HepG2 (cell line): Measurements from ENCODE around the gene TOMM40L. TPM values are rescaled to one million over a fixed set of nuclear protein-coding genes. Genes with fewer than 3 reads are reported as not detected.

Experiments used
- ASH2L ChIP-seq: fragments of 300-600, 200-600 bp; sonication (generic); IDR thresholded peaks from 2 replicates; pipeline ENCODE4 v1.7.0; 2017; ENCODE audit warnings: low read depth, mild to moderate bottlenecking, moderate library complexity, mixed read lengths, low read length; ENCODE audit not compliant: insufficient read length
- FOXA1 ChIP-seq, 2 experiments: fragments of 450-650 bp in 1 of 2; sonication (generic) in 1 of 2; formaldehyde crosslinking in 1 of 2; IDR thresholded peaks; 2 replicates each; pipeline versions ENCODE4 v1.4.0 to v1.6.1; 2016 to 2020; ENCODE audit warnings: missing genetic modification reagents in 1 of 2
- HMGXB3 ChIP-seq: sonication (generic); formaldehyde crosslinking; IDR thresholded peaks from 2 replicates; pipeline ENCODE4 v1.4.0; 2020; ENCODE audit warnings: missing genetic modification reagents, borderline replicate concordance
- JUNB ChIP-seq: sonication (generic); formaldehyde crosslinking; IDR thresholded peaks from 2 replicates; pipeline ENCODE4 v1.8.0; 2022; ENCODE audit warnings: missing genetic modification reagents, mild to moderate bottlenecking, borderline replicate concordance
- KDM6A ChIP-seq: IDR thresholded peaks from 2 replicates; pipeline ENCODE4 v1.6.1; 2016; ENCODE audit warnings: low read depth
- NFYB ChIP-seq: sonication (generic); formaldehyde crosslinking; IDR thresholded peaks from 2 replicates; pipeline ENCODE4 v1.4.0; 2020; ENCODE audit warnings: missing genetic modification reagents
- PATZ1 ChIP-seq: sonication (generic); formaldehyde crosslinking; IDR thresholded peaks from 2 replicates; pipeline ENCODE4 v1.4.0; 2020; ENCODE audit warnings: missing genetic modification reagents
- PITX1 ChIP-seq: sonication (generic); formaldehyde crosslinking; IDR thresholded peaks from 2 replicates; pipeline ENCODE4 v1.5.1; 2020; ENCODE audit warnings: mild to moderate bottlenecking, missing genetic modification reagents
- POLR2G ChIP-seq: fragments of 200-400 bp; formaldehyde crosslinking; IDR thresholded peaks from 2 replicates; pipeline ENCODE4 v1.6.1; 2018; ENCODE audit warnings: mild to moderate bottlenecking, low read depth, low read length, moderate library complexity
- RAD21 ChIP-seq: fragments of 450-650 bp; formaldehyde crosslinking; IDR thresholded peaks from 2 replicates; pipeline ENCODE4 v1.5.0; 2020; ENCODE audit warnings: mild to moderate bottlenecking
- RFX3 ChIP-seq: IDR thresholded peaks from 2 replicates; pipeline ENCODE4 v1.6.1; 2016; ENCODE audit warnings: missing biosample characterization, missing genetic modification reagents
- SUZ12 ChIP-seq: fragments of 150-350 bp; IDR thresholded peaks from 2 replicates; pipeline ENCODE4 v1.6.1; 2014; ENCODE audit warnings: low read depth, low read length
- TCF7L2 ChIP-seq: IDR thresholded peaks from 2 replicates; pipeline ENCODE4 v1.6.1; 2011; ENCODE audit warnings: mild to moderate bottlenecking, low read depth, low read length, moderate library complexity
- TRIM22 ChIP-seq: fragments of 450-650 bp; IDR thresholded peaks from 2 replicates; pipeline ENCODE4 v1.6.1; 2017
- TSC22D2 ChIP-seq: sonication (generic); formaldehyde crosslinking; IDR thresholded peaks from 2 replicates; pipeline ENCODE4 v1.5.1; 2020; ENCODE audit warnings: missing genetic modification reagents, mild to moderate bottlenecking, borderline replicate concordance
- ZBTB49 ChIP-seq: sonication (generic); formaldehyde crosslinking; IDR thresholded peaks from 2 replicates; pipeline ENCODE4 v1.4.0; 2020; ENCODE audit warnings: missing genetic modification reagents, borderline replicate concordance
- ZBTB8A ChIP-seq: sonication (generic); formaldehyde crosslinking; IDR thresholded peaks from 2 replicates; pipeline ENCODE4 v1.4.0; 2020; ENCODE audit warnings: mild to moderate bottlenecking, low read depth, missing genetic modification reagents, borderline replicate concordance
- ZNF24 ChIP-seq: fragments of 450-650 bp; IDR thresholded peaks from 2 replicates; pipeline ENCODE4 v1.6.1; 2017; ENCODE audit warnings: antibody characterized with exemption, mild to moderate bottlenecking
- ZNF468 ChIP-seq: sonication (generic); formaldehyde crosslinking; IDR thresholded peaks from 2 replicates; pipeline ENCODE4 v1.8.0; 2022; ENCODE audit warnings: mild to moderate bottlenecking, moderate library complexity, missing genetic modification reagents
- ZNF777 ChIP-seq: sonication (generic); formaldehyde crosslinking; IDR thresholded peaks from 2 replicates; pipeline ENCODE4 v1.4.0; 2020; ENCODE audit warnings: missing genetic modification reagents
- ZNF816 ChIP-seq: sonication (generic); formaldehyde crosslinking; IDR thresholded peaks from 2 replicates; pipeline ENCODE4 v1.8.0; 2022; ENCODE audit warnings: missing genetic modification reagents, mild to moderate bottlenecking, borderline replicate concordance
- polyA plus RNA-seq, 8 experiments: library from polyadenylated mRNA; depleted of rRNA in 3 of 8; stranded (reverse) in 7 of 8; unstranded in 1 of 8; fragments of >200 nt; fragmentation: Illumina TruSeq in 4 of 8; extraction: Trizol in 4 of 8; gene quantifications; 2 replicates each; pipeline versions ENCODE4 v1.2.1 to v1.2.3, GENCODE V29; 2011 to 2016; ENCODE audit warnings: low read depth in 4 of 8, missing spikeins in 1 of 8, mixed read lengths in 1 of 8; ENCODE audit not compliant: insufficient read depth in 1 of 8
- total RNA-seq, 5 experiments: library from RNA; depleted of rRNA; stranded (reverse); fragments of >200 nt; fragmentation: Illumina TruSeq; extraction: Trizol; gene quantifications; 2 replicates each; pipeline ENCODE4 v1.2.3, GENCODE V29; 2016; ENCODE audit warnings: low read depth in 1 of 5

TOMM40L gene
- total and polyA plus RNA-seq, 2 of the 13 experiments (the other 11 are each of a cell fraction or from before 2014, with no cell fraction given), result 14.1 to 26.2 TPM

- TF ChIP-seq FOXA1 (IDR thresholded peaks at IDR 0.05) (no peak), FOXA1 (CRISPR knock-in tag; IDR thresholded peaks at IDR 0.05) (no peak), ZNF468 (CRISPR knock-in tag) (no peak), ZBTB49 (no peak), KDM6A (no peak), ZNF816 (no peak), RFX3 (CRISPR knock-in tag) (no peak), TCF7L2 (no peak), ZNF24 (no peak), TSC22D2 (no peak), RAD21 (no peak), ZNF777 (CRISPR knock-in tag) (no peak), TRIM22 (no peak), SUZ12 (no peak), JUNB (no peak), POLR2G (peak; percentile 3; the same call in 1 of the 2 replicates), PITX1 (CRISPR knock-in tag) (0 out of 2 replicates have a peak, but pooled peaks have one; percentile 33), HMGXB3 (CRISPR knock-in tag) (no peak), ASH2L (no peak), NFYB (CRISPR knock-in tag) (no peak), ZBTB8A (CRISPR knock-in tag) (no peak), PATZ1 (peak; percentile 45; the same call in 1 of the 2 replicates)
Measured at GRCh38 chr1:161200421-161200991, 25.4 kb upstream of the TOMM40L start (continued).
